Endothelial cell of umbilical vein (primary cell): ENCODE results near the gene PUS3. TPM values are rescaled to one million over a fixed set of nuclear protein-coding genes. Genes with fewer than 3 reads are reported as not detected.

Experiments
- BruUV-seq: library from RNA; stranded (reverse); fragments of 400-500 nt; replicated peaks from 2 replicates; lab custom pipeline; 2021; lab: Mats Ljungman, UMichigan
- CTCF ChIA-PET: fragments of 300-600, 350-600 bp; sonication (Branson Sonifier 250); formaldehyde crosslinking; loops from one replicate; lab custom pipeline; 2021; ENCODE audit warnings: antibody characterized with exemption, inconsistent platforms; lab: Charles Lee
- POLR2A ChIA-PET: fragments of 300-600, 350-600 bp; sonication (Branson Sonifier 250); formaldehyde crosslinking; loops from one replicate; lab custom pipeline; 2021; ENCODE audit warnings: antibody characterized with exemption, inconsistent platforms; lab: Charles Lee
- DNase-seq: peaks from one replicate; pipeline ENCODE4 v3.0.0-alpha.2; 2011; ENCODE audit warnings: low read depth, low spot score
- FAIRE-seq: peaks from 2 replicates; lab custom pipeline; 2011; peaks lifted over from hg19 to GRCh38; lab: Jason Lieb, UNC
- H2AFZ ChIP-seq: 2 replicates; pipeline ENCODE4 v1.6.0; 2012; ENCODE audit warnings: low read depth, low read length, control low read depth, inconsistent platforms
- H3K27ac ChIP-seq: 2 replicates; pipeline ENCODE4 v1.5.1; 2011; ENCODE audit warnings: low read depth, mild to moderate bottlenecking, control low read depth, low read length, moderate library complexity; ENCODE audit not compliant: insufficient read depth
- H3K27me3 ChIP-seq, 2 experiments: 2 replicates each; pipeline versions ENCODE4 v1.6.0 to v1.6.1; 2011; ENCODE audit warnings: low read length in 2 of 2, mixed read lengths in 1 of 2; ENCODE audit not compliant: control insufficient read depth in 2 of 2, insufficient read depth in 2 of 2
- H3K36me3 ChIP-seq, 2 experiments: 2 replicates in 1 of 2; 3 replicates in 1 of 2; pipeline ENCODE4 v1.5.1; 2011; ENCODE audit warnings: low read length in 2 of 2, mild to moderate bottlenecking in 1 of 2, moderate library complexity in 1 of 2; ENCODE audit not compliant: control insufficient read depth in 2 of 2, insufficient read depth in 2 of 2; ENCODE audit errors: extremely low read depth in 1 of 2
- H3K4me1 ChIP-seq: 3 replicates; pipeline ENCODE4 v1.5.1; 2011; ENCODE audit warnings: mild to moderate bottlenecking, low read length; ENCODE audit not compliant: control insufficient read depth, insufficient read depth; ENCODE audit errors: extremely low read depth
- H3K4me2 ChIP-seq: 2 replicates; pipeline ENCODE4 v1.6.1; 2011; ENCODE audit warnings: low read length, control low read depth, mixed read lengths; ENCODE audit not compliant: insufficient read depth
- H3K4me3 ChIP-seq, 3 experiments: fragments of 200-600 bp in 1 of 3; sonication (generic), shearing (Covaris generic) in 1 of 3; replicated peaks in 1 of 3; 2 replicates each; pipeline ENCODE4 v1.5.1; 2011 to 2016; ENCODE audit warnings: control low read depth in 3 of 3, low read length in 3 of 3, mild to moderate bottlenecking in 2 of 3, inconsistent platforms in 1 of 3, low read depth in 1 of 3, moderate library complexity in 1 of 3; ENCODE audit not compliant: insufficient read depth in 1 of 3
- H3K79me2 ChIP-seq: 2 replicates; pipeline ENCODE4 v1.6.0; 2012; ENCODE audit warnings: low read length, inconsistent platforms; ENCODE audit not compliant: control insufficient read depth, insufficient read depth
- H3K9ac ChIP-seq: replicated peaks from 2 replicates; pipeline ENCODE3; 2011; ENCODE audit warnings: low read length, control low read depth; ENCODE audit not compliant: insufficient read depth; ENCODE audit errors: extremely low read depth
- H3K9me1 ChIP-seq: replicated peaks from 3 replicates; pipeline ENCODE4 v1.6.0; 2011; ENCODE audit warnings: mild to moderate bottlenecking, low read length; ENCODE audit not compliant: control insufficient read depth, insufficient read depth; ENCODE audit errors: extremely low read depth
- H3K9me3 ChIP-seq: replicated peaks from 2 replicates; pipeline ENCODE4 v1.5.1; 2012; ENCODE audit warnings: low read length, inconsistent platforms; ENCODE audit not compliant: control insufficient read depth, insufficient read depth
- H4K20me1 ChIP-seq: replicated peaks from 2 replicates; pipeline ENCODE3; 2011; ENCODE audit warnings: mild to moderate bottlenecking, low read length; ENCODE audit not compliant: control insufficient read depth, insufficient read depth; ENCODE audit errors: extremely low read depth
- CTCF ChIP-seq, 2 donors: IDR thresholded peaks; 1 replicate in 1 of 2; 2 replicates in 1 of 2; pipeline ENCODE4 v1.5.1; 2011; ENCODE audit warnings: low read length in 2 of 2, mild to moderate bottlenecking in 2 of 2, moderate library complexity in 2 of 2, control low read depth in 1 of 2, inconsistent platforms in 1 of 2, low read depth in 1 of 2; ENCODE audit not compliant: insufficient read depth in 1 of 2; ENCODE audit errors: extremely low read depth in 1 of 2
- EZH2 ChIP-seq: IDR thresholded peaks from 2 replicates; pipeline ENCODE4 v1.6.1; 2012; ENCODE audit warnings: borderline replicate concordance, low read depth, mild to moderate bottlenecking, moderate library complexity, low read length, inconsistent platforms; ENCODE audit not compliant: severe bottlenecking
- GATA2 ChIP-seq: IDR thresholded peaks from 2 replicates; pipeline ENCODE4 v1.7.0; 2011; ENCODE audit warnings: low read depth, mild to moderate bottlenecking, moderate library complexity, mixed read lengths, low read length; ENCODE audit not compliant: insufficient read length, insufficient read depth
- JUN ChIP-seq: IDR thresholded peaks from 2 replicates; pipeline ENCODE4 v1.6.1; 2011; ENCODE audit warnings: borderline replicate concordance, low read depth; ENCODE audit not compliant: insufficient read length, insufficient read depth
- MAX ChIP-seq: IDR thresholded peaks from 2 replicates; pipeline ENCODE4 v1.6.1; 2011; ENCODE audit not compliant: insufficient read depth, insufficient read length
- POLR2A ChIP-seq: IDR thresholded peaks from 2 replicates; pipeline ENCODE4 v1.6.1; 2012; ENCODE audit warnings: low read depth, mild to moderate bottlenecking, control low read depth, low read length
- dilution Hi-C: fragments of 300-500 bp; cut with MboI; formaldehyde crosslinking; loops from one replicate; pipeline ENCODE4 v1.15.0; 2019; ENCODE audit warnings: low sequenced_read_pairs; ENCODE audit not compliant: extremely low pct_ligation_motif_present
- intact Hi-C: fragments of 100-400 bp; cut with micrococcal nuclease; formaldehyde crosslinking; loops from one replicate; pipeline ENCODE4 v1.10.0; 2022
- polyA plus RNA-seq, 4 experiments: library from polyadenylated mRNA; depleted of rRNA in 3 of 4; stranded (reverse) in 3 of 4; unstranded in 1 of 4; fragments of >200 nt; gene quantifications; 2 replicates each; pipeline versions ENCODE4 v1.2.1 to v1.2.3, GENCODE V29; 2011 to 2012; ENCODE audit warnings: missing spikeins in 1 of 4
- total RNA-seq: library from RNA; stranded (reverse); gene quantifications from 2 replicates; pipeline ENCODE4 v1.2.3, GENCODE V29; 2021

PUS3 gene
- total and polyA plus RNA-seq, 2 donors (not counting 3 experiments of a cell fraction or from before 2014, with no cell fraction given): 5.1 to 10.3 TPM

DNA sequence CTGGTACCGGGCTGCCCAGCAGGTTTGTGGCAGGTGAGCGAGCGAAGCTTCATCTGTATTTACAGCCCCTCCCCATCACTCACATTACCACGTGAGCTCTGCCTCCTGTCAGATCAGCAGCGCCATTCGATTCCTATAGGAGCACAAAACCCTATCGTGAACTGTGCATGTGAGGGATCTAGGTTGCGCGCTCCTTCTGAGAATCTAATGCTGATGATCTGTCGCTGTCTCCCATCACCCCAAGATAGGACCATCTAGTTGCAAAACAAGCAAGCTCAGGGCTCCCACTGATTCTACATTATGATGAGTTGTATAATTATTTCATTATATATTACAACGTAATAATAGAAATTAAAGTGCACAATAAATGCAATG, 27.1 kb upstream of the PUS3 start:
- ChIA-PET POLR2A (no interaction called here), CTCF (interaction anchor here (1.0 kb wide), 1 partner anchor 11 kb away, joined by 3 read pairs; no protein-coding TSS in a partner anchor)
- Histone ChIP-seq H3K4me2 (no peak overlapping the region), H3K27ac (no peak overlapping the region), H3K9me3 (no peaks in the 10 kb centered on the region), H3K4me3 (no peak overlapping the region), H4K20me1 (no peaks in the 10 kb centered on the region), H3K27me3 (peaks cover 2 to 4% of the 10 kb centered on the region in 2 experiments), H3K9ac (no peak overlapping the region), H2AFZ (no peak overlapping the region), H3K79me2 (no peaks in the 10 kb centered on the region), H3K9me1 (no peaks in the 10 kb centered on the region), H3K36me3 (no peaks in the 10 kb centered on the region), H3K4me1 (no peaks in the 10 kb centered on the region)
- dilution Hi-C loops: no loop called here
- no TSS peak for BruUV-seq
- FAIRE-seq (no peak), DNase-seq (no peak)
- intact Hi-C loops: no loop called here
- TF ChIP-seq JUN: no peak
- TF ChIP-seq MAX: no peak
- TF ChIP-seq POLR2A: no peak
- TF ChIP-seq EZH2: no peak
- TF ChIP-seq GATA2: no peak
- no peak for TF ChIP-seq CTCF (IDR thresholded peaks at IDR 0.05; ENCODE audit: extremely low read depth in 1 of 2, insufficient read depth in 1 of 2, low read depth in 1 of 2, low read length in 2 of 2)
